B cell (primary cell): ENCODE results near the gene CCDC39. TPM values are rescaled to one million over a fixed set of nuclear protein-coding genes. Genes with fewer than 3 reads are reported as not detected.

Source experiments
- ATAC-seq: fragments of 200-7000 bp; cut with Tn5 transposase; one replicate; pipeline ENCODE4 v1.10.0; 2021; ENCODE audit warnings: low read depth, mild to moderate bottlenecking, moderate number of reproducible peaks, moderate library complexity
- CTCF ChIA-PET: fragments of 350-600 bp; sonication (Branson Sonifier 250); formaldehyde crosslinking; loops from one replicate; lab custom pipeline; 2021; ENCODE audit warnings: antibody characterized with exemption, inconsistent platforms; lab: Charles Lee
- POLR2A ChIA-PET: fragments of 350-600 bp; sonication (Branson Sonifier 250); formaldehyde crosslinking; loops from one replicate; lab custom pipeline; 2021; ENCODE audit warnings: antibody characterized with exemption; lab: Charles Lee
- DNase-seq: peaks from one replicate; pipeline ENCODE4 v3.0.0; 2013
- H2AFZ ChIP-seq: 2 replicates; pipeline ENCODE4 v1.6.1; 2012; ENCODE audit warnings: mild to moderate bottlenecking, low read depth, low read length; ENCODE audit not compliant: insufficient read depth, poor library complexity, severe bottlenecking
- H3K27ac ChIP-seq, 2 donors: 1 replicate in 1 of 2; 2 replicates in 1 of 2; pipeline ENCODE4 v1.5.1; 2012 to 2013; ENCODE audit warnings: low read length in 2 of 2, mild to moderate bottlenecking in 2 of 2, moderate library complexity in 1 of 2
- H3K27me3 ChIP-seq, 4 experiments: fragments of 200-600 bp in 1 of 4; sonication (generic) in 1 of 4; replicated peaks in 1 of 4; 1 replicate in 2 of 4; 2 replicates in 2 of 4; pipeline versions ENCODE4 v1.6.1 to v1.7.0; 2013 to 2016; ENCODE audit warnings: low read length in 3 of 4, mild to moderate bottlenecking in 2 of 4, mixed read lengths in 1 of 4, moderate library complexity in 1 of 4; ENCODE audit not compliant: insufficient read depth in 4 of 4, control insufficient read depth in 3 of 4; ENCODE audit errors: control extremely low read depth in 1 of 4
- H3K36me3 ChIP-seq, 2 experiments: replicated peaks in 1 of 2; 1 replicate in 1 of 2; 2 replicates in 1 of 2; pipeline versions ENCODE4 v1.6.1 to v1.7.1; 2013; ENCODE audit warnings: low read length in 1 of 2; ENCODE audit not compliant: insufficient read depth in 2 of 2, control insufficient read depth in 1 of 2; ENCODE audit errors: control extremely low read depth in 1 of 2, extremely low read depth in 1 of 2
- H3K4me1 ChIP-seq, 2 donors: fragments of 200-600 bp in 1 of 2; sonication (generic) in 1 of 2; 1 replicate in 1 of 2; 2 replicates in 1 of 2; pipeline versions ENCODE4 v1.5.1 to v1.6.1; 2013 to 2017; ENCODE audit warnings: low read length in 2 of 2; ENCODE audit not compliant: control insufficient read depth in 2 of 2, insufficient read depth in 2 of 2
- H3K4me2 ChIP-seq: replicated peaks from 2 replicates; pipeline ENCODE3; 2012; ENCODE audit warnings: mild to moderate bottlenecking, low read depth, low read length; ENCODE audit not compliant: poor library complexity, severe bottlenecking
- H3K4me3 ChIP-seq, 5 experiments: fragments of 200-600 bp in 1 of 5; sonication (generic) in 1 of 5; 1 replicate in 3 of 5; 2 replicates in 2 of 5; pipeline versions ENCODE4 v1.5.1 to v1.7.0; 2011 to 2016; ENCODE audit warnings: low read length in 4 of 5, mild to moderate bottlenecking in 4 of 5, low read depth in 2 of 5, control low read depth in 1 of 5, moderate library complexity in 1 of 5; ENCODE audit not compliant: insufficient read depth in 1 of 5; ENCODE audit errors: control extremely low read depth in 1 of 5, extremely low read depth in 1 of 5
- H3K79me2 ChIP-seq: fragments of 200-600 bp; sonication (generic); one replicate; pipeline ENCODE4 v1.6.0; 2016; ENCODE audit warnings: low read length; ENCODE audit not compliant: control insufficient read depth, insufficient read depth
- H3K9ac ChIP-seq: fragments of 200-600 bp; sonication (generic); 2 replicates; pipeline ENCODE4 v1.6.1; 2017; ENCODE audit warnings: mild to moderate bottlenecking, low read length, moderate library complexity
- H3K9me3 ChIP-seq, 3 donors: one replicate each; pipeline versions ENCODE4 v1.6.1 to v1.7.1; 2013; ENCODE audit warnings: low read length in 2 of 3; ENCODE audit not compliant: control insufficient read depth in 2 of 3, insufficient read depth in 1 of 3; ENCODE audit errors: control extremely low read depth in 1 of 3
- H4K20me1 ChIP-seq: 2 replicates; pipeline ENCODE4 v1.6.0; 2012; ENCODE audit warnings: mild to moderate bottlenecking, low read length; ENCODE audit not compliant: insufficient read depth, control insufficient read depth, poor library complexity, severe bottlenecking
- H3K27ac Mint-ChIP-seq: one replicate; pipeline ENCODE4 v1.8.0; 2021; ENCODE audit warnings: mixed read lengths
- H3K27me3 Mint-ChIP-seq: one replicate; pipeline ENCODE4 v1.8.0; 2021; ENCODE audit warnings: mixed read lengths
- H3K4me1 Mint-ChIP-seq: one replicate; pipeline ENCODE4 v1.8.0; 2021; ENCODE audit warnings: mixed read lengths
- H3K4me3 Mint-ChIP-seq: one replicate; pipeline ENCODE4 v1.8.0; 2021; ENCODE audit warnings: mixed read lengths
- H3K9me3 Mint-ChIP-seq: one replicate; pipeline ENCODE4 v1.8.0; 2022; ENCODE audit warnings: mixed read lengths; ENCODE audit not compliant: insufficient read depth
- EZH2 ChIP-seq: IDR thresholded peaks from 2 replicates; pipeline ENCODE4 v1.6.1; 2012; ENCODE audit warnings: borderline replicate concordance, low read depth, mild to moderate bottlenecking, moderate library complexity, low read length; ENCODE audit not compliant: insufficient read depth, poor library complexity, severe bottlenecking
- WGBS: methylation state at CpG from one replicate; pipeline ENCODE4 v1.1.5; 2013; ENCODE audit warnings: missing lambda C conversion rate; ENCODE audit not compliant: insufficient coverage; 5-methylcytosine and 5-hydroxymethylcytosine counted together
- intact Hi-C: fragments of 100-400 bp; cut with micrococcal nuclease; formaldehyde crosslinking; loops from one replicate; pipeline ENCODE4 v1.10.0; 2022
- polyA plus RNA-seq: library from polyadenylated mRNA; depleted of rRNA; stranded (reverse); fragments of >200 nt; gene quantifications from 2 replicates; pipeline ENCODE4 v1.2.3, GENCODE V29; 2012
- total RNA-seq, 2 donors: library from RNA; stranded (reverse); fragments of 120-200 nt in 1 of 2; gene quantifications; 1 replicate in 1 of 2; 2 replicates in 1 of 2; pipeline versions ENCODE4 v1.2.3 to v1.2.4, GENCODE V29; 2013 to 2022
- TF ChIP-seq, protein P1 (sequence below): fragments of 200-600 bp; IDR thresholded peaks from one replicate; pipeline ENCODE4 v1.8.0; 2022; ENCODE audit warnings: antibody characterized with exemption, mild to moderate bottlenecking

CCDC39 gene
- total and polyA plus RNA-seq, 2 donors (not counting 1 experiment from before 2014, with no cell fraction given) = not detected

GRCh38 chr3:180600473-180600872, 78.8 kb downstream of the CCDC39 start:
- no peak for DNase-seq
- Histone ChIP-seq H3K27me3 (peaks cover 0 to 12% (median 1%) of the 10 kb centered on the region in 4 experiments), H3K79me2 (peaks cover 7% of the 10 kb centered on the region), H3K27ac (no peak overlapping the region), H4K20me1 (peaks cover 8% of the 10 kb centered on the region), H2AFZ (no peak overlapping the region), H3K36me3 (peaks cover 0 to 11% of the 10 kb centered on the region in 2 experiments), H3K4me3 (no peak overlapping the region), H3K4me2 (no peak overlapping the region), H3K9ac (no peak overlapping the region), H3K9me3 (peaks cover 0 to 13% (median 4%) of the 10 kb centered on the region in 3 donors), H3K4me1 (peaks cover 12 to 17% of the 10 kb centered on the region in 2 donors)
- intact Hi-C loops = loop anchor here (5.0 kb wide), 2 partner anchors 1148 to 1253 kb away; partner anchors contain the start of genes GNB4 and MFN1
- Mint-ChIP-seq H3K27me3 (peaks cover 34% of the 10 kb centered on the region), H3K4me3 (peak overlapping the region; percentile 93), H3K27ac (no peak overlapping the region), H3K9me3 (peaks cover 3% of the 10 kb centered on the region), H3K4me1 (peaks cover 25% of the 10 kb centered on the region)
- 96% methylated on average over 14 of the region's 15 CpGs for WGBS
- no peak for TF ChIP-seq EZH2
- TF ChIP-seq, protein P1, sequence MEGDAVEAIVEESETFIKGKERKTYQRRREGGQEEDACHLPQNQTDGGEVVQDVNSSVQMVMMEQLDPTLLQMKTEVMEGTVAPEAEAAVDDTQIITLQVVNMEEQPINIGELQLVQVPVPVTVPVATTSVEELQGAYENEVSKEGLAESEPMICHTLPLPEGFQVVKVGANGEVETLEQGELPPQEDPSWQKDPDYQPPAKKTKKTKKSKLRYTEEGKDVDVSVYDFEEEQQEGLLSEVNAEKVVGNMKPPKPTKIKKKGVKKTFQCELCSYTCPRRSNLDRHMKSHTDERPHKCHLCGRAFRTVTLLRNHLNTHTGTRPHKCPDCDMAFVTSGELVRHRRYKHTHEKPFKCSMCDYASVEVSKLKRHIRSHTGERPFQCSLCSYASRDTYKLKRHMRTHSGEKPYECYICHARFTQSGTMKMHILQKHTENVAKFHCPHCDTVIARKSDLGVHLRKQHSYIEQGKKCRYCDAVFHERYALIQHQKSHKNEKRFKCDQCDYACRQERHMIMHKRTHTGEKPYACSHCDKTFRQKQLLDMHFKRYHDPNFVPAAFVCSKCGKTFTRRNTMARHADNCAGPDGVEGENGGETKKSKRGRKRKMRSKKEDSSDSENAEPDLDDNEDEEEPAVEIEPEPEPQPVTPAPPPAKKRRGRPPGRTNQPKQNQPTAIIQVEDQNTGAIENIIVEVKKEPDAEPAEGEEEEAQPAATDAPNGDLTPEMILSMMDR = no peak
- no peak for ATAC-seq
- ChIA-PET POLR2A (no interaction called here), CTCF (no interaction called here)

GRCh38 chr3:180595559-180595935, 83.7 kb downstream of the CCDC39 start:
- H3K4me3 Mint-ChIP-seq = no peak overlapping the region

More at GRCh38 chr3:180595559-180595935, 83.7 kb downstream of the CCDC39 start:
- H2AFZ ChIP-seq = no peak overlapping the region
- no peaks in the 10 kb centered on the region for H3K9me3 Mint-ChIP-seq
- TF ChIP-seq EZH2 = no peak
- TF ChIP-seq, protein P1 = no peak
- H3K4me1 Mint-ChIP-seq = no peaks in the 10 kb centered on the region
- H3K79me2 ChIP-seq = no peaks in the 10 kb centered on the region
- CTCF ChIA-PET = no interaction called here
- H3K27me3 Mint-ChIP-seq = peaks cover 64% of the 10 kb centered on the region
- no peak overlapping the region for H3K27ac ChIP-seq
- no peak overlapping the region for H3K9ac ChIP-seq
- H3K9me3 ChIP-seq = peaks cover 0 to 7% (median 0%) of the 10 kb centered on the region in 3 donors
- H3K4me1 ChIP-seq = no peaks in the 10 kb centered on the region
- ATAC-seq (no peak), DNase-seq (no peak)
- peaks cover 0 to 12% (median 4%) of the 10 kb centered on the region in 4 experiments for H3K27me3 ChIP-seq
- H3K36me3 ChIP-seq = no peaks in the 10 kb centered on the region
- WGBS = no CpG with 5 or more reads among the region's 1 CpG
- no peak overlapping the region for H3K4me3 ChIP-seq
- POLR2A ChIA-PET = no interaction called here
- H3K27ac Mint-ChIP-seq = no peak overlapping the region
- no peak overlapping the region for H3K4me2 ChIP-seq
- intact Hi-C loops = no loop called here
- no peaks in the 10 kb centered on the region for H4K20me1 ChIP-seq
